CD4-positive, alpha-beta T cell treated with Interleukin-1 beta for 1 hour (primary cell): ENCODE data around the gene GCK.

Experiments used
- DNase-seq, 2 donors: peaks; one replicate each; pipeline ENCODE4 v3.0.0-alpha.2; 2020 to 2022

Gene GCK

GRCh38 chr7:44222074-44222473 is 32.8 kb upstream of the GCK start:
- DNase-seq = no peak

- DNase-seq = no peak
These were observed 32.1 kb upstream of the GCK start for GRCh38 chr7:44221231-44221791.

- DNase-seq = no peak
These were observed 31.3 kb upstream of the GCK start for GRCh38 chr7:44220358-44221112.

- no peak for DNase-seq
These were observed 30.8 kb upstream of the GCK start for GRCh38 chr7:44220046-44220357.

GRCh38 chr7:44219371-44220045 is 30.3 kb upstream of the GCK start:
- DNase-seq = no peak

GRCh38 chr7:44218418-44219201 is 29.4 kb upstream of the GCK start:
- DNase-seq = no peak

GRCh38 chr7:44217852-44218402 is 28.7 kb upstream of the GCK start:
- DNase-seq = no peak

- DNase-seq = no peak
These were observed 28.0 kb upstream of the GCK start for GRCh38 chr7:44217223-44217714.

- no peak for DNase-seq
These were observed 27.4 kb upstream of the GCK start for GRCh38 chr7:44216521-44217222.

GRCh38 chr7:44216019-44216418 is 26.8 kb upstream of the GCK start:
- no peak for DNase-seq

- DNase-seq = no peak
These were observed 26.3 kb upstream of the GCK start for GRCh38 chr7:44215531-44215930.

- DNase-seq = no peak
These were observed 24.7 kb upstream of the GCK start for GRCh38 chr7:44213877-44214388.

- DNase-seq = no peak
These were observed 24.1 kb upstream of the GCK start for GRCh38 chr7:44213206-44213876.

GRCh38 chr7:44212581-44213184 is 23.4 kb upstream of the GCK start:
- DNase-seq = no peak

GRCh38 chr7:44212018-44212417 is 22.8 kb upstream of the GCK start:
- DNase-seq = no peak

- DNase-seq = no peak
These were observed 22.0 kb upstream of the GCK start for GRCh38 chr7:44211126-44211675.

GRCh38 chr7:44210107-44210506 is 20.9 kb upstream of the GCK start:
- DNase-seq = no peak

- DNase-seq = no peak
These were observed 18.8 kb upstream of the GCK start for GRCh38 chr7:44208085-44208484.

GRCh38 chr7:44206008-44206407 is 16.8 kb upstream of the GCK start:
- DNase-seq = no peak

GRCh38 chr7:44201813-44202212 is 12.6 kb upstream of the GCK start:
- no peak for DNase-seq
